Endodermal cell (in vitro differentiated cells): Measurements from ENCODE around the gene NANOS2. TPM values are rescaled to one million over a fixed set of nuclear protein-coding genes. Genes with fewer than 3 reads are reported as not detected.
"Not testable (repeated sequence)": the region's sequence is repeated elsewhere in the genome, so short reads cannot be mapped to it uniquely, and the experiment has no call there.

Experiments used
- DNase-seq: peaks from one replicate; pipeline ENCODE4 v3.0.0-alpha.2; 2017
- H3K27ac ChIP-seq: 2 replicates; pipeline ENCODE4 v1.5.1; 2013; ENCODE audit warnings: mild to moderate bottlenecking, low read depth, low read length, moderate library complexity
- H3K27me3 ChIP-seq: 2 replicates; pipeline ENCODE4 v1.6.1; 2013; ENCODE audit warnings: mild to moderate bottlenecking, low read length, moderate library complexity; ENCODE audit not compliant: insufficient read depth, control insufficient read depth, poor library complexity, severe bottlenecking
- H3K36me3 ChIP-seq: 2 replicates; pipeline ENCODE4 v1.7.0; 2013; ENCODE audit warnings: mild to moderate bottlenecking, low read length, moderate library complexity; ENCODE audit not compliant: control insufficient read depth, insufficient read depth
- H3K4me1 ChIP-seq: one replicate; pipeline ENCODE4 v1.7.0; 2013; ENCODE audit warnings: low read length; ENCODE audit not compliant: control insufficient read depth, insufficient read depth
- H3K4me3 ChIP-seq: 2 replicates; pipeline ENCODE4 v1.5.1; 2013; ENCODE audit warnings: mild to moderate bottlenecking, low read length, moderate library complexity
- H3K9ac ChIP-seq: 2 replicates; pipeline ENCODE4 v1.6.1; 2013; ENCODE audit warnings: mild to moderate bottlenecking, low read length, moderate library complexity; ENCODE audit not compliant: poor library complexity, severe bottlenecking; ENCODE audit errors: extremely low read depth
- H3K9me3 ChIP-seq: 2 replicates; pipeline ENCODE4 v1.6.1; 2013; ENCODE audit warnings: mild to moderate bottlenecking, low read length, moderate library complexity; ENCODE audit not compliant: control insufficient read depth
- H3K27ac Mint-ChIP-seq: 2 replicates; pipeline ENCODE4 v1.8.0; 2020; ENCODE audit warnings: mixed read lengths
- H3K27me3 Mint-ChIP-seq: 2 replicates; pipeline ENCODE4 v1.8.0; 2021; ENCODE audit warnings: mild to moderate bottlenecking, mixed read lengths; ENCODE audit not compliant: insufficient read depth
- H3K36me3 Mint-ChIP-seq: 2 replicates; pipeline ENCODE4 v1.8.0; 2020; ENCODE audit warnings: low read depth, mixed read lengths
- H3K4me1 Mint-ChIP-seq: 2 replicates; pipeline ENCODE4 v1.8.0; 2020; ENCODE audit warnings: mixed read lengths
- H3K4me3 Mint-ChIP-seq: 2 replicates; pipeline ENCODE4 v1.8.0; 2020; ENCODE audit warnings: mild to moderate bottlenecking, moderate library complexity, mixed read lengths
- H3K9me3 Mint-ChIP-seq: 2 replicates; pipeline ENCODE4 v1.8.0; 2020; ENCODE audit warnings: mild to moderate bottlenecking, mixed read lengths
- WGBS, 2 experiments: methylation state at CpG; one replicate each; pipeline versions ENCODE4 v1.1.5 to v1.1.7; 2013; ENCODE audit warnings: missing lambda C conversion rate in 2 of 2, mixed read lengths in 1 of 2; ENCODE audit not compliant: insufficient coverage in 1 of 2, insufficient read length in 1 of 2; 5-methylcytosine and 5-hydroxymethylcytosine counted together
- total RNA-seq, 2 donors: library from RNA; stranded (reverse); fragmentation: NEBNext Ultra II Directional in 1 of 2; extraction: Animal tissue kit (Norgen Biotek cat#: 25700) in 1 of 2; gene quantifications; 2 replicates in 1 of 2; 3 replicates in 1 of 2; pipeline ENCODE4 v1.2.1, GENCODE V29; 2021
- TF ChIP-seq, protein P1 (sequence below): fragments of 200-600 bp; sonication (generic); conservative IDR thresholded peaks from 2 replicates; pipeline ENCODE4 v1.5.0; 2021; ENCODE audit warnings: antibody characterized with exemption, mild to moderate bottlenecking

The NANOS2 gene
- total RNA-seq, 2 donors from 2014 or later = not detected

DNA sequence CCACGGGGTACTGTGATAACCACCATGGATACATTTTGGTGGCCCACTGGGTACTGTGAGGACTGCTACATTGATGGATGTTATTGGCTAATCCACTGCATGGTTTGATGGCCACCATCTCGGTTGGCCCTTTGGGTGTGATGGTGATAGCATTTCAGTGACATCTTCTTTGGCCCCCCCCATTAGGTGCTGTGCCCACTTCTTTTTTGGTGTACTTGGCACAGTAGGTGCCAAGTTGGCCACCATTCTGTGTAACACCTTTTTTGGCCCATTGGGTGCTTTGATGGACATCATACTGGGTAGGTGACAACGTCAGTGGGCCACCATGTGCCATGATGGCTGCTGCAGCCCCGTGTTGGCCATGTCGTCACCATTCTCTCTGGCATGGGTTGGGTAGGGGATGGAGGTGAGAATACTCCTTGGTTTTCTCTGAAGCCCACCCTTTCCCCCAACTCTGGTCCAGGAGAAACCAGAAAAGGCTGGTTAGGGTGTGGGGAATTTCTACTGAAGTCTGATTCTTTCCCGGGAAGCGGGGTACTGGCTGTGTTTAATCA is 41.3 kb downstream of the NANOS2 start:
- peaks cover 15% of the 10 kb centered on the region for H3K4me1 ChIP-seq
- H3K9me3 ChIP-seq = no peaks in the 10 kb centered on the region
- H3K36me3 ChIP-seq = peaks cover 26% of the 10 kb centered on the region
- H3K36me3 Mint-ChIP-seq = peaks cover 32% of the 10 kb centered on the region
- 94 to 97% methylated on average over 6 to 7 of the region's 7 CpGs for WGBS, 2 experiments
- no peak overlapping the region for H3K27ac ChIP-seq
- TF ChIP-seq, protein P1, sequence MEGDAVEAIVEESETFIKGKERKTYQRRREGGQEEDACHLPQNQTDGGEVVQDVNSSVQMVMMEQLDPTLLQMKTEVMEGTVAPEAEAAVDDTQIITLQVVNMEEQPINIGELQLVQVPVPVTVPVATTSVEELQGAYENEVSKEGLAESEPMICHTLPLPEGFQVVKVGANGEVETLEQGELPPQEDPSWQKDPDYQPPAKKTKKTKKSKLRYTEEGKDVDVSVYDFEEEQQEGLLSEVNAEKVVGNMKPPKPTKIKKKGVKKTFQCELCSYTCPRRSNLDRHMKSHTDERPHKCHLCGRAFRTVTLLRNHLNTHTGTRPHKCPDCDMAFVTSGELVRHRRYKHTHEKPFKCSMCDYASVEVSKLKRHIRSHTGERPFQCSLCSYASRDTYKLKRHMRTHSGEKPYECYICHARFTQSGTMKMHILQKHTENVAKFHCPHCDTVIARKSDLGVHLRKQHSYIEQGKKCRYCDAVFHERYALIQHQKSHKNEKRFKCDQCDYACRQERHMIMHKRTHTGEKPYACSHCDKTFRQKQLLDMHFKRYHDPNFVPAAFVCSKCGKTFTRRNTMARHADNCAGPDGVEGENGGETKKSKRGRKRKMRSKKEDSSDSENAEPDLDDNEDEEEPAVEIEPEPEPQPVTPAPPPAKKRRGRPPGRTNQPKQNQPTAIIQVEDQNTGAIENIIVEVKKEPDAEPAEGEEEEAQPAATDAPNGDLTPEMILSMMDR = no peak
- H3K9ac ChIP-seq = no peak overlapping the region
- peaks cover 38% of the 10 kb centered on the region for H3K4me1 Mint-ChIP-seq
- peak overlapping the region; percentile 15 for H3K4me3 Mint-ChIP-seq
- no peaks in the 10 kb centered on the region for H3K27me3 ChIP-seq
- no peaks in the 10 kb centered on the region for H3K9me3 Mint-ChIP-seq
- no peaks in the 10 kb centered on the region for H3K27me3 Mint-ChIP-seq
- peak overlapping the region; percentile 78 for H3K27ac Mint-ChIP-seq
- no peak for DNase-seq
- no peak overlapping the region for H3K4me3 ChIP-seq

DNA sequence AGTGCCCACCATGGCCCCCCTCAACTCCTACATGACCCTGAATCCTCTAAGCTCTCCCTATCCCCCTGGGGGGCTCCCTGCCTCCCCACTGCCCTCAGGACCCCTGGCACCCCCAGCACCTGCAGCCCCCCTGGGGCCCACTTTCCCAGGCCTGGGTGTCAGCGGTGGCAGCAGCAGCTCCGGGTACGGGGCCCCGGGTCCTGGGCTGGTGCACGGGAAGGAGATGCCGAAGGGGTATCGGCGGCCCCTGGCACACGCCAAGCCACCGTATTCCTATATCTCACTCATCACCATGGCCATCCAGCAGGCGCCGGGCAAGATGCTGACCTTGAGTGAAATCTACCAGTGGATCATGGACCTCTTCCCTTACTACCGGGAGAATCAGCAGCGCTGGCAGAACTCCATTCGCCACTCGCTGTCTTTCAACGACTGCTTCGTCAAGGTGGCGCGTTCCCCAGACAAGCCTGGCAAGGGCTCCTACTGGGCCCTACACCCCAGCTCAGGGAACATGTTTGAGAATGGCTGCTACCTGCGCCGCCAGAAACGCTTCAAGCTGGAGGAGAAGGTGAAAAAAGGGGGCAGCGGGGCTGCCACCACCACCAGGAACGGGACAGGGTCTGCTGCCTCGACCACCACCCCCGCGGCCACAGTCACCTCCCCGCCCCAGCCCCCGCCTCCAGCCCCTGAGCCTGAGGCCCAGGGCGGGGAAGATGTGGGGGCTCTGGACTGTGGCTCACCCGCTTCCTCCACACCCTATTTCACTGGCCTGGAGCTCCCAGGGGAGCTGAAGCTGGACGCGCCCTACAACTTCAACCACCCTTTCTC is 42.3 kb downstream of the NANOS2 start:
- Histone ChIP-seq H3K4me1 (peaks cover 15% of the 10 kb centered on the region), H3K9ac (no peak overlapping the region), H3K9me3 (no peaks in the 10 kb centered on the region), H3K4me3 (no peak overlapping the region), H3K36me3 (peaks cover 32% of the 10 kb centered on the region), H3K27ac (no peak overlapping the region), H3K27me3 (no peaks in the 10 kb centered on the region)
- no peaks in the 10 kb centered on the region for H3K9me3 Mint-ChIP-seq
- DNase-seq = no peak
- 93 to 96% methylated on average over 21 to 34 of the region's 34 CpGs for WGBS, 2 experiments
- no peak overlapping the region for H3K27ac Mint-ChIP-seq
- TF ChIP-seq, protein P1 = no peak
- peaks cover 40% of the 10 kb centered on the region for H3K36me3 Mint-ChIP-seq
- no peaks in the 10 kb centered on the region for H3K27me3 Mint-ChIP-seq
- H3K4me1 Mint-ChIP-seq = peaks cover 38% of the 10 kb centered on the region
- no peak overlapping the region for H3K4me3 Mint-ChIP-seq

DNA sequence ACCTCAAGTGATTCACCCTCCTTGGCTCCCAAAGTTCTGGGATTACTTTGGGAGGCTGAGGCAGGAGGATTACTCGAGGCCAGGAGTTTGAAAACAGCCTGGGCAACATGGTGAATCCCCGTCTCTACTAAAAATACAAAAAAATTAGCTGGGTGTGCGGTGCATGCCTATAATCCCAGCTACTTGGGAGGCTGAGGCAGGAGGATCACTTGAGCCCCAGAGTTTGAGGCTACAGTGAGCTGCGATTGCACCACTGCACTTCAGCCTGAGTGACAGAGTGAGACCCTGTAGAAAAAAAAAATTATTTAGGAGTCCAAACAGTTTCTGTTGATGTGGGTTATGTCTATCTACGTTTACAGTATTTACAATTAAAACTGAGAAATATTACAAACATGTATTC is 43.8 kb downstream of the NANOS2 start:
- no peaks in the 10 kb centered on the region for H3K27me3 ChIP-seq
- H3K4me1 ChIP-seq = peaks cover 13% of the 10 kb centered on the region
- H3K9ac ChIP-seq = no peak overlapping the region
- Mint-ChIP-seq H3K4me1 (peaks cover 44% of the 10 kb centered on the region), H3K27ac (no peak overlapping the region), H3K36me3 (peaks cover 44% of the 10 kb centered on the region), H3K9me3 (no peaks in the 10 kb centered on the region), H3K27me3 (no peaks in the 10 kb centered on the region), H3K4me3 (no peak overlapping the region)
- 90 to 96% methylated on average over 3 to 4 of the region's 5 CpGs for WGBS, 2 experiments
- TF ChIP-seq, protein P1 = no peak
- DNase-seq = no peak
- H3K9me3 ChIP-seq = no peaks in the 10 kb centered on the region
- no peak overlapping the region for H3K27ac ChIP-seq
- peaks cover 32% of the 10 kb centered on the region for H3K36me3 ChIP-seq
- no peak overlapping the region for H3K4me3 ChIP-seq

DNA sequence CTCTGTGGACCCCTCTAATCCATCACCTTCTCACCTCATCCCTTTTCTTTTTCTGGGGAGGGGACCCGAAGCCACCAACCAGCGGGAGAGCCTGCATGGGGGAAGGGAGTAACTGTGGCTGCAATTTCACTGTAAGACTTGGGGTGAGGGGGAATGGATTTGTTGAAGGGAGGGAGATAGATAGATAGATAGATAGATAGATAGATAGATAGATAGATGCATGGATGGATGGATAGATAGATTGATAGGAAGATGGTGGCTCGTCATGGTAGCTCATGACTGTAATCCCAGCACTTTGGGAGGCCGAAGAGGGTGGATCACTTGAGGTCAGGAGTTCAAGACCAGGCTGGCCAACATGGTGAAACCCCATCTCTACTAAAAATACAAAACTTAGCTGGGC is 47.3 kb downstream of the NANOS2 start:
- Histone ChIP-seq H3K4me3 (peak overlapping the region; percentile 91), H3K36me3 (peaks cover 21% of the 10 kb centered on the region)
- not testable (repeated sequence) for H3K27ac ChIP-seq, H3K4me1 ChIP-seq, H3K9me3 ChIP-seq, H3K27me3 Mint-ChIP-seq, H3K27me3 ChIP-seq, DNase-seq, H3K9ac ChIP-seq, H3K9me3 Mint-ChIP-seq
- Mint-ChIP-seq H3K36me3 (peaks cover 33% of the 10 kb centered on the region), H3K27ac (peak overlapping the region; percentile 44), H3K4me3 (peak overlapping the region; percentile 100), H3K4me1 (peaks cover 22% of the 10 kb centered on the region)
- WGBS, 2 experiments = 86 to 96% methylated on average over 2 to 4 of the region's 4 CpGs
